K562 (cell line): Measurements from ENCODE around the gene STUM. TPM values are rescaled to one million over a fixed set of nuclear protein-coding genes. Genes with fewer than 3 reads are reported as not detected.

Experiments
- ATAC-seq: fragments of 200-7000 bp; cut with Tn5 transposase; 3 replicates; pipeline ENCODE4 v1.9.1; 2020; ENCODE audit warnings: moderate library complexity
- BruUV-seq: library from RNA; stranded (reverse); fragments of 400-500 nt; replicated peaks from 2 replicates; lab custom pipeline; 2021; lab: Mats Ljungman, UMichigan
- CTCF ChIA-PET: fragments of 300-600 bp; formaldehyde crosslinking; extraction: SDS; loops from one replicate; lab custom pipeline; 2021; ENCODE audit warnings: low intra/inter-chr PET ratio; lab: Yijun Ruan, JAX
- POLR2A ChIA-PET: fragments of 300-600, 350-650 bp; sonication (Branson Sonifier 250); formaldehyde crosslinking; extraction: SDS; loops from one replicate; lab custom pipeline; 2021; ENCODE audit warnings: antibody characterized with exemption, inconsistent platforms; lab: Yijun Ruan, JAX
- DNase-seq, 4 experiments: peaks; one replicate each; pipeline versions ENCODE4 v3.0.0 to v3.0.0-alpha.2; 2011 to 2018; ENCODE audit warnings: low spot score in 3 of 4, mixed read lengths in 3 of 4; ENCODE audit errors: extremely low read depth in 1 of 4
- FAIRE-seq: peaks from 2 replicates; lab custom pipeline; 2011; peaks lifted over from hg19 to GRCh38; lab: Jason Lieb, UNC
- H2AFZ ChIP-seq: 2 replicates; pipeline ENCODE4 v1.6.0; 2011; ENCODE audit warnings: low read depth, low read length, control low read depth, inconsistent platforms
- H3K27ac ChIP-seq: fragments of 200-600 bp; 3 replicates; pipeline ENCODE4 v1.8.0; 2011; ENCODE audit warnings: low read depth, mild to moderate bottlenecking, control low read depth, inconsistent platforms, low read length, moderate library complexity, mixed read lengths; ENCODE audit errors: extremely low read depth
- H3K27me3 ChIP-seq, 2 experiments: fragments of 300-600 bp in 1 of 2; 2 replicates in 1 of 2; 3 replicates in 1 of 2; pipeline versions ENCODE4 v1.6.0 to v1.8.0; 2011; ENCODE audit warnings: inconsistent platforms in 2 of 2, low read length in 2 of 2, mild to moderate bottlenecking in 1 of 2, mixed read lengths in 1 of 2, moderate library complexity in 1 of 2; ENCODE audit not compliant: control insufficient read depth in 2 of 2, insufficient read depth in 2 of 2
- H3K36me3 ChIP-seq: fragments of 300-600 bp; 3 replicates; pipeline ENCODE4 v1.8.0; 2011; ENCODE audit warnings: mild to moderate bottlenecking, low read length, inconsistent platforms; ENCODE audit not compliant: control insufficient read depth, insufficient read depth
- H3K4me1 ChIP-seq, 2 experiments: fragments of 200-600 bp in 1 of 2; replicated peaks in 1 of 2; 2 replicates in 1 of 2; 3 replicates in 1 of 2; pipeline versions ENCODE4 v1.5.1 to v1.8.0; 2011; ENCODE audit warnings: inconsistent platforms in 2 of 2, low read length in 2 of 2, mild to moderate bottlenecking in 1 of 2, mixed read lengths in 1 of 2, moderate library complexity in 1 of 2; ENCODE audit not compliant: control insufficient read depth in 2 of 2, insufficient read depth in 2 of 2
- H3K4me2 ChIP-seq: 2 replicates; pipeline ENCODE4 v1.6.1; 2011; ENCODE audit warnings: low read length, control low read depth, inconsistent platforms, mixed read lengths; ENCODE audit not compliant: insufficient read depth
- H3K4me3 ChIP-seq: fragments of 200-600 bp; sonication (generic), shearing (Covaris generic); 2 replicates; pipeline ENCODE4 v1.5.1; 2016; ENCODE audit warnings: control low read depth, inconsistent platforms
- H3K79me2 ChIP-seq: fragments of 200-600 bp; 3 replicates; pipeline ENCODE4 v1.8.0; 2011; ENCODE audit warnings: low read length, inconsistent platforms; ENCODE audit not compliant: control insufficient read depth, insufficient read depth
- H3K9ac ChIP-seq, 2 experiments: 2 replicates each; pipeline versions ENCODE4 v1.6.0 to v1.6.1; 2011; ENCODE audit warnings: low read depth in 2 of 2, low read length in 2 of 2, control low read depth in 1 of 2, inconsistent platforms in 1 of 2, mild to moderate bottlenecking in 1 of 2, mixed read lengths in 1 of 2; ENCODE audit not compliant: insufficient read depth in 1 of 2
- H3K9me1 ChIP-seq: one replicate; pipeline ENCODE4 v1.6.0; 2011; ENCODE audit warnings: inconsistent platforms, mild to moderate bottlenecking, low read length, moderate library complexity; ENCODE audit not compliant: control insufficient read depth, insufficient read depth
- H3K9me3 ChIP-seq: replicated peaks from 2 replicates; pipeline ENCODE4 v1.5.1; 2011; ENCODE audit warnings: low read depth, low read length, inconsistent platforms; ENCODE audit not compliant: control insufficient read depth, insufficient read depth
- H4K20me1 ChIP-seq: replicated peaks from 2 replicates; pipeline ENCODE4 v1.6.1; 2011; ENCODE audit warnings: low read length, inconsistent platforms, mixed read lengths; ENCODE audit not compliant: control insufficient read depth, insufficient read depth
- BCOR ChIP-seq: fragments of 450-650 bp; IDR thresholded peaks from 2 replicates; pipeline ENCODE4 v1.6.1; 2016
- CCNT2 ChIP-seq: IDR thresholded peaks from 2 replicates; pipeline ENCODE4 v1.6.1; 2011; ENCODE audit warnings: borderline replicate concordance, low read depth, mild to moderate bottlenecking, moderate library complexity, mixed read lengths, low read length; ENCODE audit not compliant: insufficient read length; ENCODE audit errors: extremely low read depth
- FOXP4 ChIP-seq: sonication (generic); formaldehyde crosslinking; IDR thresholded peaks from 2 replicates; pipeline ENCODE4 v1.8.0; 2022; ENCODE audit warnings: mild to moderate bottlenecking, missing genetic modification reagents, borderline replicate concordance
- HIVEP1 ChIP-seq: fragments of 250-450 bp; sonication (Bioruptor Pico); IDR thresholded peaks from 2 replicates; pipeline ENCODE4 v1.4.0; 2020; ENCODE audit warnings: mild to moderate bottlenecking
- ILK ChIP-seq: fragments of 450-650 bp; IDR thresholded peaks from 2 replicates; pipeline ENCODE4 v1.6.1; 2016; ENCODE audit warnings: missing genetic modification characterization, low read depth, mild to moderate bottlenecking, missing compliant biosample characterization, moderate library complexity, borderline replicate concordance
- IRF1 ChIP-seq: sonication (generic); formaldehyde crosslinking; IDR thresholded peaks from 2 replicates; pipeline ENCODE4 v1.8.0; 2022; ENCODE audit warnings: missing genetic modification reagents, mild to moderate bottlenecking, borderline replicate concordance
- MAZ ChIP-seq, 2 experiments: fragments of 450-650 bp in 1 of 2; sonication (generic) in 1 of 2; formaldehyde crosslinking; IDR thresholded peaks in 1 of 2; conservative IDR thresholded peaks in 1 of 2; 2 replicates each; pipeline versions ENCODE4 v1.4.0 to v1.5.0; 2020; ENCODE audit warnings: mild to moderate bottlenecking in 1 of 2, missing genetic modification reagents in 1 of 2
- PTTG1 ChIP-seq: fragments of 450-650 bp; IDR thresholded peaks from 2 replicates; pipeline ENCODE4 v1.6.1; 2016; ENCODE audit warnings: low read depth, mild to moderate bottlenecking, missing genetic modification characterization, missing compliant biosample characterization
- SNRNP70 ChIP-seq: fragments of 200-400 bp; formaldehyde crosslinking; optimal IDR thresholded peaks from 2 replicates; pipeline ENCODE3; 2017; ENCODE audit warnings: low read depth, low read length
- TCFL5 ChIP-seq: fragments of 250-450 bp; sonication (Bioruptor Pico); conservative IDR thresholded peaks from 2 replicates; pipeline ENCODE4 v1.6.1; 2021; ENCODE audit warnings: mild to moderate bottlenecking, moderate library complexity, matching md5 sums
- ZBTB5 ChIP-seq: fragments of 450-650 bp; IDR thresholded peaks from 2 replicates; pipeline ENCODE4 v1.6.1; 2017; ENCODE audit warnings: antibody characterized with exemption
- ZNF655 ChIP-seq: fragments of 250-450 bp; sonication (Bioruptor Pico); IDR thresholded peaks from 2 replicates; pipeline ENCODE4 v1.5.0; 2021
- ZNF780A ChIP-seq: fragments of 250-450 bp; sonication (Bioruptor Pico); IDR thresholded peaks from 2 replicates; pipeline ENCODE4 v1.5.0; 2021; ENCODE audit warnings: mild to moderate bottlenecking
- WGBS: fragments of 100-300 bp; shearing (Covaris generic); methylation state at CpG from one replicate; pipeline ENCODE4 v1.1.6; 2016; ENCODE audit warnings: low coverage, mixed read lengths; ENCODE audit not compliant: insufficient coverage; ENCODE audit errors: missing lambda C conversion rate; 5-methylcytosine and 5-hydroxymethylcytosine counted together
- in situ Hi-C: fragments of 300-500 bp; cut with MboI; formaldehyde crosslinking; loops from 4 replicates; pipeline ENCODE4 v1.15.0; 2018; ENCODE audit warnings: inconsistent platforms, mixed read lengths
- intact Hi-C: fragments of 100-400 bp; cut with micrococcal nuclease; formaldehyde crosslinking; loops from 2 replicates; pipeline ENCODE4 v1.14.2; 2022
- polyA plus RNA-seq, 8 experiments: library from polyadenylated mRNA; depleted of rRNA in 4 of 8; stranded (reverse) in 5 of 8; unstranded in 3 of 8; fragments of >200 nt; fragmentation: Nextera tagmentation in 2 of 8; fragmentation: Illumina TruSeq in 1 of 8; extraction: Ambion mirVana in 2 of 8; extraction: Trizol in 1 of 8; gene quantifications; 2 replicates each; pipeline versions ENCODE4 v1.2.1 to v1.2.3, GENCODE V29; 2011 to 2014; ENCODE audit warnings: inconsistent platforms in 1 of 8, missing spikeins in 1 of 8
- total RNA-seq, 7 experiments: library from RNA; depleted of rRNA in 6 of 7; stranded (reverse); fragments of >200 nt in 6 of 7; fragmentation: Illumina TruSeq in 2 of 7; extraction: Trizol in 2 of 7; gene quantifications; 2 replicates each; pipeline versions ENCODE4 v1.2.1 to v1.2.3, GENCODE V29; 2011 to 2021; ENCODE audit warnings: low replicate concordance in 1 of 7

STUM gene
- total and polyA plus RNA-seq, 9 of the 15 experiments (the other 6 are each of a cell fraction or from before 2014, with no cell fraction given): not detected

- no peak for TF ChIP-seq ZNF655 (CRISPR knock-in tag)
- TF ChIP-seq SNRNP70: no peak
- TF ChIP-seq ZNF780A (CRISPR knock-in tag): no peak
- TF ChIP-seq ILK (tag): no peak
- TF ChIP-seq MAZ (CRISPR knock-in tag; conservative IDR thresholded peaks at IDR 0.05 in 1 of 2, IDR thresholded peaks at IDR 0.05 in 1 of 2): no peak
- no peak for TF ChIP-seq TCFL5 (CRISPR knock-in tag)
- TF ChIP-seq BCOR: peak; percentile 61
- TF ChIP-seq, all 486 proteins: peak for 3
These were observed 17.0 kb upstream of the STUM start (continued) for GRCh38 chr1:226531360-226532093.

GRCh38 chr1:226532553-226532952 is 16.0 kb upstream of the STUM start:
- Histone ChIP-seq H3K9me3 (no peaks in the 10 kb centered on the region), H2AFZ (no peak overlapping the region), H3K4me2 (no peak overlapping the region), H3K27me3 (peaks cover 36 to 65% of the 10 kb centered on the region in 2 experiments), H3K4me3 (no peak overlapping the region), H4K20me1 (no peaks in the 10 kb centered on the region), H3K79me2 (no peaks in the 10 kb centered on the region), H3K4me1 (peaks cover 0 to under 1% of the 10 kb centered on the region in 2 experiments; a peak in 1 of 5 replicates), H3K9me1 (no peaks in the 10 kb centered on the region), H3K9ac (no peak overlapping the region), H3K36me3 (no peaks in the 10 kb centered on the region), H3K27ac (no peak overlapping the region)
- in situ Hi-C loops: no loop called here
- CTCF ChIA-PET: no interaction called here
- FAIRE-seq (no peak), ATAC-seq (no peak), DNase-seq (no peak)
- intact Hi-C loops: no loop called here
- WGBS: 2% methylated on average over 2 of the region's 2 CpGs
- POLR2A ChIA-PET: interaction anchor here (1.5 kb wide), 1 partner anchor 15 kb away, joined by 3 read pairs; no protein-coding TSS in a partner anchor
- BruUV-seq: no TSS peak
- TF ChIP-seq IRF1 (CRISPR knock-in tag) (no peak), HIVEP1 (no peak), ZBTB5 (no peak), FOXP4 (no peak), CCNT2 (no peak), PTTG1 (tag) (no peak)
